GM21360 (cell line): ENCODE results near the gene EVC.

ENCODE experiments used
- ATAC-seq: cut with Tn5 transposase; IDR thresholded peaks from one replicate; pipeline ENCODE4 v1.9.1; 2021; ENCODE audit warnings: mild to moderate bottlenecking, moderate library complexity; ENCODE audit not compliant: unreplicated experiment

The EVC gene

DNA sequence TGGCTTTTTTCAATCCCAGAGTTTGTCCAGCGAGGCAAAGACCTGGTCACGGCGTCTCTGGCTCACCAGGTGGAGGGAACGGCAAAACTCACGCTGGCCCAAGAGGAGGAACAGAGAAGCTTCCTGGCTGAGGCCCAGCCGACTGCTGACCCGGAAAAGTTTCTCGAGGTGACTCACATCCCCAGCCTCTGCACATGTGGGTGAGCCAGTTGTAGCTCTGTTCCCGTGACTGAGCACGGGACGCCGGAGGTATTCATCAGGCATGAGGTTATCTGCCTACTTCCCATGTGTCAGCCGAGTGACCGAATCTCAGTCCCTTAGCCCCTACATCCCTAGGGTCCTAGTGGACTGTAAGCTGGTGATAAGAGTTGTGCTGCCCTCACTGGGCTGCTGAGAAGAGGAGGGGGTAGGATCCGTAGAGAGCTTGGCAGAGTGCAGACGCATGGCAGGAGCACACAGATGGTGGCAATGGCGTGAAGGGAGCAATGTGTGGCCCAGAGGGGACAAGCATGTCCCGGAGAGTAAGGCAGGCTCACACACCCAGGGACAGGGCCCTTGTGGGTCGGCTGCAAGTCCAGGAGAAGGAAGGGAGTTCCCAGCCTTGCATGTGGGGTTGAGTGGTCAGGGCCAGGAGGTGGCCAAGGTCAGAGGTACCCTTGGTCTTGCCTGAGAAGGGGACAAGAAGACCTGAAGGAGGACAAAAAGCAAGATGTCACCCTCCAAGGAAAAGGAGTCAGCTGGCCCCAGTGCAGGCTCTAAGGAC is 42.9 kb downstream of the EVC start:
- ATAC-seq = no peak

DNA sequence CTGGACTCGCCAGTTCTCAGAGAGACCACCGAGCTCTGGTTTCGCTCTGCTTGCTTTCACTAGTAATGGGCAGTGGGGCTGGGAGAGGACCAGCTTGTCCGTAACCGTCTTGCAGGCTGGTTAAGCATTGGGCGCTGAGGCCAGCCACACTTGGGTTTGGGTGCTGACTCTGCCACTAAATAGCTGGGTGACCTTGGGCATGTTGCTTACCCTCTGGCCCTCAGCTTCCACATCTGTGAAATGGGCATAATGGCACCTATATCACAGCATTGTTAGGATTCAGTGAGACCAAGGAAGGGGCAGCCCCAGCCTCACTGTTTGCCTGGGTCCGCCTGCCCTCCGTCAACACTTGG is 43.5 kb downstream of the EVC start:
- no peak for ATAC-seq

DNA sequence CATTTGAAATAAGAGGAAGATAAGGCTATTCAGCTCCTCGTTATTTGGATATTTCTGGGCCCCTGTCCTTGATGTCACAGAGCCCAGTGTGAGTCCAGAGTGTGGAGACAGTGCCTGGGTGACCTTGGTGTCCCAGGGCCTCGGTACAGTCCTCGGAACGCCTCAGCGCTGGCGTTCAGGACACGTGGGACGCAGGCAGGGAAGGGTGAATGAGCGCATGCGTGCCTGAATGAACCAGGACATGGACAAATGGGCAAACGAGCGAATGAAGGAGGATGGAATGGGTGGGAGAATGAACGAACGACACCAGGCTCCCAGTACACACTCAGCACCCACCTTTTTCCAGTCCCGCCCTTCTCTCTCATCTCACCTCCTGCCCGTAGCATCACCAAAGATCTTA is 44.2 kb downstream of the EVC start:
- ATAC-seq = no peak

DNA sequence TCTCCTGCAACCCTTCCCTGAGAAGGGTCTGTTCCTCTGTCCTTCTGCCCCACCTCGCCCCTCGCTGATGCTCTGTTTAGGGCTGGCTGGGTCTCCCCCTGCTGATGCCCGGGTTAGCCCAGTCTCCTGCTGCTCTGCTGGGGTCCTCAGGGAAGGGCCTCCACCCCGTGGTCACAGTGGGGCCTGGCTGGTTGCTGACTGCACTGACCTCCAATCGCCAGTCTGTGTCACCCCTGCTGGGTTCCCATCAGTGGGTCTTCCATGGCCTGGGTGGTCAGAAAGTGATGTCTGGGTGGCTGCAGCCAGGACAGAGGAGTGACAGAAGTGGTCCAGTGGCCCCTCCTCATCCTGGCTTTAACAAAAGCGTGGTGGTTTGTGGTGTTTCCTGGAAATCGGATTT is 44.7 kb downstream of the EVC start:
- no peak for ATAC-seq

DNA sequence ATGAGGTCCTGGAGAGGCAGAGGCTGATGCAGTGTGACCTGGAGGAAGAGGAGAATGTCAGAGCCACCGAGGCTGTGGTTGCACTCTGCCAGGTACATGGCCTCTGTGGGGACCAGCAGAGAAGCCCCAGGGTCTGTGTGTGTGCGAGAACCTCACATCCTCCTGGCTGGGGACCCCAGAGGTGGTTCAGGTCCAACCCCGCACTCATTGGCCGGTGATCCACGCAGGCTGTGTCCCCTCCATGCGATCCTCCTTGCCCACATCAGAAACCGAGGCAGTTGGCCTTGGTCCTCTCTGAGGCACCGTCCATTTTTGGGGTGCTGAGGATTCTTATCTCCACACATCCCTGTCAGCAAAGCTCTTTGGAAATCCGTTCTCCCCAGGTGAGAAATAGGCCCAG is 45.3 kb downstream of the EVC start:
- no peak for ATAC-seq

DNA sequence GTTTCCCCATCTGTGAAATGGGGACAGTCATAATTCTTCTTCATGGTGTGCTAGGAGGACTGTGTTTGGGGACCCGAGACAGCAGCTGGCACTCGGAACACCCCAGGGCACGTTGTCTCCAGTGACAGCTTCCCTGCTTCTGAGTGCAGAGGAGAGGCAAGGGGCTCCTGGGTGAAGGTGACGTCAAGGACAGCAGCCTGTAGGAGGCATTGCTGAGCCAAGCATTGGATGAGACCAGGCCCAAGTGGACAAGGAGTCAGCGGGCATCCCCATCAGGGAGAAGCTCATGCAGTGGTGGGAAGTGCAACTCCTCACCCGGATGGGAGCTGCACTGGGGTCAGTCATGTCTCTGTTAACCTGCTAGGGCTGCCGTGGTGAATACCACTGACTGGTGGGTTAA is 46.1 kb downstream of the EVC start:
- no peak for ATAC-seq

DNA sequence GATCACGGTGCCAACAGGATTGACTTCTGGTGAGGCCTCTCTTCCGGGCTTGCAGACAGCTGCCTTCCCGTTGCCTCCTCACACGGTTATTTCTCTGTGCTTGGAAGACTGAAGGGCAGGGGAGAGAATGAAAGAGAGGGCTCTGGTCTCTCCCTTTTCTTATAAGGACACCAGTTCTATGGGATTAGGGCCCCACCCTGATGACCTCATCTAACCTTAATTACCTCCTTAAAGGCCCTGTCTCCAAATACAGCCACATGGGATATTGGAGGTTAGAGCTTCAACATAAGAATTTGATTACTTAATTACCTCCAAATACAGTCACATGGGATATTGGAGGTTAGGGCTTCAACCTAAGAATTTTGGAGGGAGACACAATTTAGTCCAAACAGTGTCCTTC is 46.5 kb downstream of the EVC start:
- ATAC-seq = no peak

DNA sequence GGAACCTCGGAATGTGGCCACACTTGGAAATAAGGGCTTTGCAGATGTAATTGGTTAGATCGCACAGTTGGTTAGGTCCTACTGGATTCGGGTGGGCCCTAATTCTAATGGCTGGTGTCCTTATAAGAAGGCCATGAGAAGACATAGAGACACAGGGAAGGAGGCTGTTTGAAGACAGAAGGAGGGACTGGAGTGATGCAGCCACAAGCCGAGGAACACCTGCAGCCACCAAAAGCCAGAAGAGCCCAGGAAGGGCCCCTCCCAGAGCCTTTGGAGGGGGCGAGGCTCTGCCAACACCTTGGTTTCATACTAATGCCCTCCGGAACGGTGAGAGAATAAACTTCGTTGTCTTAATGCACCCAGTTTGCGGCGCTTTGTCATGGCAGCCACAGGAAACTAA is 47.0 kb downstream of the EVC start:
- ATAC-seq = no peak

DNA sequence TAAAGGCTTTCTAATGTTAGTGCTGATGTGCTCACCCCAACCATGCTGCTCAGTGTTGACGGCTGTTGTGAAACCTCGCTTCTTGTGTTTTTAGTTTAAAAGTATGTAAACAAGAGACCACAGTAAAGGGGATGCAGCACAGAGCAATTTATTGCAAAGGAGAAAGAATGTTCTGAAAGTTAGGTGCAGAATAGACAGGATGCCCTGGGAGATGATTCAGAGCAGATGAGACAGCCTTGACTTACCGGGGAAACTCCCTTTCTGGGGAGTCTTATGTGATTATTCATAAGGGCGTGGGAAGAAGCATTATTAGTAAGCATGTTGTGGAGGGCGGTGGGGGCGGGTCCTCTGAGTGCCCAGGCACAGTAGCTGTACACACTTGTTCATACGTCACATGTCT is 47.7 kb downstream of the EVC start:
- ATAC-seq = peak; percentile 70

DNA sequence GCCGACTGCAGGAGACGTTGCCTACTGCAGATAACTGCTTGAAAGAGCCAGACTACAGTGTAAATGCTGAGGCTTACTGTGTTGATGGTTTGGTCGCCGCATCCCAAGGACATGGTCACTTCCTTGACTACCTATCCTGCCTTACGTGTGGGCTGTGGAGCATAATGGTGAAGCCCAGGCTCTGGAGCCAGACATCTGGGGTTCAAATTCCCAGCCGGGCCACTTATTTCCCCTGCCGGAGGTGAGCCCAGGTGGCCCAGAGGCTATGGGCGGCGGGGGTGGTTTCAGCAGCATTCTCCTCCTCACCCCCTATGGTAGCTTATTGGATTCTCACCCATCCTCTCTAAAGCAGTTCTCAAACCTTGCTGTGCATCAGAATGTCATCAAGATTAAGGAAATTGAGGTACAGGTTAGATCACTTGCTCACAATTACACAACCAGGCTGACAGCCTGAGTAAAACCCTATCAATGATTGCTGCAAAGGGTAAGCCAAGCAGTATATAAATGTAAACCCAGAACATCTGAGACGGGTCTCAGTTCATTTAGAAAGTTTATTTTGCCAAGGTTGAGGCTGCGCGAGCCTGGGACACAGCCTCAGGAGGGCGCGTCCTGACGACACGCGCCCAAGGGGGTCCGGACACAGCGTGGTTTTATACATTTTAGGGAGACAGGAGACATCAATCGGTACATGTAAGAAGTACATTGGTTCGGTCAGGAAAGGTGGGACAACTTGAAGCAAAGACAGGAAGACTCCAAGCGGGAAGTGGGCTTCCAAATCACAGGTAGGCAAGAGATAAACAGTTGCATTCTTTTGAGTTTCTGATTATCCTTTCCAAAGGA is 48.5 kb downstream of the EVC start:
- no peak for ATAC-seq

DNA sequence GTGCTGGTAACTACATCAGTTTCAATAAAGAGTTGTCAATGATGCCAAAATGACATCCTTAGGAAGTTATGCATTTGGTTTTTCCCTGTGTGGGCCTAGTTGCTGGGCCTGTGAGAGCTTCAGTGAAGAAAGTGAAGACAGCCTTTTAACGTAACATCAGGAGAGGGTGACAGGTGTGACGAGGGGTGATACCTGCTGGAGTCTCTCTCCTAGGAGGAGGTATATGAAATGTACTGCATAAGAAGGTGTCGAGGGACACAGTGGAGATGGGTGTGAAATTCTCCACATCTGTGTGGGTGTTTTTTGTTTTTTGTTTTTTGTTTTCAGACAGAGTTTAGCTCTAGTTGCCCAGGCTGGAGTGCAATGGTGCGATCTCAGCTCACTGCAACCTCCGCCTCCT is 49.2 kb downstream of the EVC start:
- no peak for ATAC-seq

DNA sequence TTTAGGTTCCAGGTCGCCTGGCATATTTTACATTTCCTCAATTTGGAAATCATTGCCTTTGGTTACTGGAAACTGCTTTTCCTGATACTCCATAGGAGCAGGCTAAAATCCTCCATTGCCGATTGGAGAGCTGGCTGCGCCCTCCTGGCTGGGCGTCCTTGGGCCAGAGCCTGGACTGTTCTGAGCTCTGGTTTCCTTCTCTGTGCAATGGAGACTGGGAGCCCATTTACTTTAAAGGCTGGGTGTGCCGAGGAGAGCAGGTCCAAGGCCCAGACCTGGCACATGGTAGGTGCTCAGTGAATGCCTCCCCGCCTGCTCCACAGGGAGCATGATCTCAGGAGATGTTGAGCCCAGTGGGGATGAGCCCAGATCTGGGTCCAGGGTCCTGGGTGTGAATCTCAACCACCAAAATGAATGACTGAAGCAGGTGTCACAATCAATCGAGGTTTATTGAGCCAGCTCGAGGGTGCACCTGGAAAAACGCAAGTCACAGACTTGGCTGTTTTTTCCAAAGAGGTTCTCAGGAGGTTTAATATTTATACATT is 50.0 kb downstream of the EVC start:
- no peak for ATAC-seq

DNA sequence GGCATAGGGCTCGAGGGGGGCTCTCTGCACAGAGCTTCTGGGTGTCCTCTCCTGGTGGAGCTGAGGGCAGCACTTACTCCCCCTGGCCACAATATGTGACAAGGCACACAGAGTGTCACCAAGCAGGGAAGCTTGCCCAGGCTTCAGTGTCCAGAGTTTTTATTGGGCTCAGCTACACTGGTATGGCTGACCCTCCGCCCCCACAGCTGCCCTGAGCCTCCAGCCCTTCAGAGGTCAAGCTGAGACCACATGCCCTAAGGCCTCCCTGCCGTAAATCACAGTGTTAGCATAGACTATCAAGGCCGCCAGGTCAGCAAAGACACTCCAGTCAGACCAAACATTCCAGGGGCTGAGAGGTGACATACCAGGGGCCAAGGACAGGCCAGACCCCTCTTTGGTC is 59.0 kb downstream of the EVC start:
- ATAC-seq = no peak

DNA sequence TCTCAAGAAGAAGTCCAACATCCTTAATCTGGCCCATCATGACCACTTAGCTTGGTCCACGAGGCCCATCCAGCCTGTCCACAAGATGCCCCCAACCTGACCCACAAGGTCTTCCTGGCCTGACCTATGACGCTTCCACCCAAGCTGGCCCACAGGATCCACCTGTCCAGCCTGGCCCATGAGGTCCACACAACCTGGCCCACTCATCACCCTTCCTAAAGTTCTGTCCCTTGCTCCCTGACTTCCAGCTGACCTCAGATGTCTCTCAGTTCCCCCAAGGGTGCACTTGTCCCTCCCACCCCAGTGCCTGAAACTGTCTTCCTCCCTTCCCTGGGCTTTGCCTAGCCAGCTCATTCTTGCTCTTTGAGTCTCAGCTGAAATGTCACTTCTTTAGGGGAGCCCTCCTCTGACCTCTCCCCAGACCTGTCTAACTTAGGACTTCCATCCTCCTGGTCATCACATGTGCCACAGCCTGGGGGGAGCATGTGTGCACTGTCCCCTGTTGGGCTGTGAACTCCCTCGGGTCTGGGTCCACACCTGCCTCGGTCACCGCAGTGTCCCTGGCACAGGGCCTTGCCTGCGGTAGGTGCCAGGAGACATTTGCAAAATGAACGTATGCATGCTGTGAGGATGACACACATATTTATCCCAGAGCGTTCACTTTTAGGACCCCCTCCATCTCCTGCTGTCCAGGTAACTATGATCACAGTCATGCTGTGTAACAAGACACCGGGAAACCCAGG is 61.7 kb downstream of the EVC start:
- ATAC-seq = no peak

DNA sequence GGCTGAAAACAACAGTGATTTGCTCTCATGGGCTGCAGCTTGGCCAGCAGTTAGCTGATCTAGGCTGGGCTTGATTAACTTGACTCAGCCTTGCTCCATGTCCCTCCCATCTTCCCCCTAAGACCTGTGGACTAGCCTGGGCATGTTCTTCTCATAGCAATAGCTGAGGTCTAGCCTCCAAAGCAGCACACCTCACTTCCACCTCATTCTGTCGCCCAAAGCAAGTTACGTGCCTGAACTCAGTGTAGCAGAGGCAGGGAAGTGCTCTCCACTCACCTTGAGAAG is 62.2 kb downstream of the EVC start:
- ATAC-seq = no peak

DNA sequence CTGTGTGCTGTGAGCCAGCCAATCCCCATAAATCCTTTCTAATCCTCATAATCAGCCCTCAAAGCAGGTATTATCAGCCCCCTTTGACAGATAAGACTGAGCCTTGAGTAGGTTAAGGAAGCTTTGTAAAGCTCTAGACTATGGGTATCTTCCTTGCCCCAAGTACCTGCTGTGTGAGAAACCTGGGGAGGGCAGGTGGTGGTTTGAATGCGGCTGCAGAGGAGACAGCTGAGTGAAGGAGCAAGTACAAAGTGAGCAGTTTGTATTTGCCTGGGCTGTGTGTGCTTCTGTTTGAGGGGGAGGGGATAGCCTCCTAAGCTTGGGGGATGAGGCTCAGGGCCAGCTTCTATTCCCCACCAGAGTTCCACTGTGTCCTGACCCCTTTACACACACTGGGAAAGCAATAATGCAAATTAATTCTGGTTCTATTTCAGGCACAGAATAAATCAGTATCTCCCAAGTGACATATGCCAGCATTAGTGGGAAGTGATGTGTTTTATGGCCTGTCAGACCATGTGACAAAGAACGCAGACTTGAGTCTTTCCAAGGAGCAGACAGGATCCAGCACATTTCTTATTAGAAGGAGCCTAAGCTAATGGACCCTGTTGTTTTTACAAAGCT is 63.5 kb downstream of the EVC start:
- no peak for ATAC-seq

DNA sequence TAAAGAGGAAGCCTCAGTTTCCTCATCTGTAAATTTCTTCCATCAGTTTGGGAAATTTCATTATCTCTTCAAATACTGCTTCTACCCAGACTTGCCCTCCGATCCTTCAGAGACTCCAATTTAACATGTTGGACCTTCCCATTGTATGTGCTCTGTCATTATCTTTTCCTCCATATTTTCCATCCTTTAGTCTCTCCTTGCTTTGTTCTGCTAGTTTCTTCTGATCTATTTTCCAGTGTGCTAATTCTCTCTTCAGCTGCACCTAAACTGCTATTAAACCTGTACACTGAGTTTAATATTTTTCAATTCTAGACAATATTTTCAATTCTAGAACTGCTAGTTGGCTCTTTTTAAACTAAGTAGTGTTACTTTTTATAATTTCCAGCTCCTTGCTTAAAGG is 65.5 kb downstream of the EVC start:
- no peak for ATAC-seq

DNA sequence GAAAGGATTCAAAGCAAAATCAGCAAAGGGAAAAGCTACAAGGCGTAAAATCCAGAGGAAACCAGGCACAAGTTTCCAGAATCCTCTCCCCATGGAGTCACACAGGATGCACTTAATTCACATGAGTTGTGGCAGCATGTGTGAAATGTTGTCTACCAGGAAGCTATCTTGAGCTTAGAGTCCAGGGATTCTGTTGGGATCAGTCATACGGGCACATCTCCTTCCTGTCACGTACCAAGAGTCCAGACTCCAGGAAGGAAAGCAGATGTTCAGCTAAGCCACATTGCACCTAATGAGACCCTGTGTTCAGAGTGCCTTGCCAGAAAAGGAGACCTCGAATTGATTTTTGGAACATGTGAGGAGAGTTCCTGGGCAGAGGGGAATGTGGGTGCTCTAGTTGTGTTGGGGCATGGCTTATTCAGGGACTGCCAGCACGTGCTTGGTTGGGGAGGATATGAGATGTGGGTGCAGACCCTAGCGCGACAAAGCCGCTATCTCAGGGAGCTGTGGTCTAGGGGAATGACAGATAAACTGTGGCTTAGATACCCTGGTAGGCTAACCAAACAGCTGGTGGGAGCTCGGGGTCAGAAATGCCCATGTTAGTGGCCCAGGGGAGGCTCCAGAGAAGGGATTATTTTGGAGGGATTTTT is 70.0 kb downstream of the EVC start:
- ATAC-seq = no peak

DNA sequence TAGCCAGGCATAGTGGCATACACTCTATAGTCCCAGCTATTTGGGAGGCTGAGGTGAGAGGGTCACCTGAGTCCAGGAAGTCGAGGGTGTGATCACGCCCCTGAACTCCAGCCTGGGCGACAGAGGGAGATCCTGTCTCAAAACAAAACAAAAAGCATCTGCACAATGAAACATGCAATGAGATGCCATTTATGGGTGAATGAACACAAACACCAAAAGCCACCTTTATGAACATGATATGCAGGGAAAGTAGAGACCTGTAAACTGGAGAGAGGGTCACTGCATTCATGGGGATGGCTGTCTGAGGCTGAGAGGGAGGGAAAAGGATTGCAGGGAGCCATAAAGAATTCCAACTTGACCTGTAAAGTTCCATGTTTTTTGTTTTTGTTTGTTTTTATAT is 70.7 kb downstream of the EVC start:
- ATAC-seq = no peak

DNA sequence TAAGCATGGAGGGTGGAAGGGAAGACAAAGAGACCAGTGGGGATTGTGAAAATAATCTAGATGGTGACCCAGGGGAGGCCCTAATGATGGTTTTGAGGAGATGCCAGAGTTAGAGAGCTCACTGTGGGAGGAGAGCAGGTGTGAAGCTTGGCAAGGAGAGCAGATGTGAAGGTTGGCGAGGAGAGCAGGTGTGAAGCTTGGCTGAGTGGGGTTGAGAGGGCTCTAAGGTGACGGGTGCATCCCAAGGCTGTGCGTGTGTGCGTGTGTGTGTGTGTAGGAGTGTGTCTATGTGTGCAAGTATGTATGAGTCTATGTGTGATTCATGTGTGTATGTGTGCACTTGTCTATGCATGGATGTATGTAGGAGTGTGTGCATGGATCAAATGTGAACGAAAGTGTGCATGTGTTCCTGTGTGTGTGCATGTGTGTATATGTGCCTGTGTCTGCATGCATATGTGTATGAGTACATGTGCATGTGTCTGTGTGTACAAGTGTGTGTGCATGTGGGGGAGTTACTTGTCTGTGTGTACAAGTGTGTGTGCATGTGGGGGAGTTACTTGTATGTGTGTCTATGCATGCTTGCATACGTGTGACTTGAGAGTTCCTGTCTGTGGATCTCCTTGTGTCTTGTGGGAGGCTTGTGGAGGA is 72.0 kb downstream of the EVC start:
- no peak for ATAC-seq
